Measurements from ENCODE around the gene TPH1.
A peak's percentile ranks its signal among the peaks of the same experiment; 100 is the strongest.
"Not testable (repeated sequence)": the region's sequence is repeated elsewhere in the genome, so short reads cannot be mapped to it uniquely, and the experiment has no call there.

TPH1 gene

GRCh38 chr11:18022419-18022818, 23.6 kb downstream of the TPH1 start:
- no peak for DNase-seq (ENCODE audit: low read depth)

GRCh38 chr11:18019650-18020049, 26.4 kb downstream of the TPH1 start:
- DNase-seq (ENCODE audit: low read depth), result no peak

GRCh38 chr11:18016789-18017188, 29.3 kb downstream of the TPH1 start:
- no peak for DNase-seq (ENCODE audit: low read depth)

- DNase-seq (ENCODE audit: low read depth), result no peak
Observed at GRCh38 chr11:18014876-18015275, 31.2 kb downstream of the TPH1 start.

- DNase-seq (ENCODE audit: low read depth), result no peak
Observed at GRCh38 chr11:18013790-18014507, 32.1 kb downstream of the TPH1 start.

- peak; percentile 83 for DNase-seq (ENCODE audit: low read depth)
Observed at GRCh38 chr11:18012906-18013781, 32.9 kb downstream of the TPH1 start, which contains the start of gene SERGEF. Gene SERGEF (minus strand): TSS chr11:18013047. CDS start chr11:18013010, 37 bp downstream.

GRCh38 chr11:18012122-18012905, 33.8 kb downstream of the TPH1 start:
- no peak for DNase-seq (ENCODE audit: low read depth)

- DNase-seq (ENCODE audit: low read depth), result no peak
Observed at GRCh38 chr11:18011633-18012032, 34.4 kb downstream of the TPH1 start.

- DNase-seq (ENCODE audit: low read depth), result no peak
Observed at GRCh38 chr11:18010977-18011586, 35.0 kb downstream of the TPH1 start.

- no peak for DNase-seq (ENCODE audit: low read depth)
Observed at GRCh38 chr11:18010121-18010670, 35.9 kb downstream of the TPH1 start.

GRCh38 chr11:18005376-18006129, 40.5 kb downstream of the TPH1 start:
- DNase-seq (ENCODE audit: low read depth), result no peak

GRCh38 chr11:18001191-18001590, 44.9 kb downstream of the TPH1 start:
- DNase-seq (ENCODE audit: low read depth), result no peak

GRCh38 chr11:18000760-18001159, 45.3 kb downstream of the TPH1 start:
- no peak for DNase-seq (ENCODE audit: low read depth)

- DNase-seq (ENCODE audit: low read depth), result not testable (repeated sequence)
Observed at GRCh38 chr11:18000128-18000527, 45.9 kb downstream of the TPH1 start.

Data from stimulated activated CD4-positive, alpha-beta T cell treated with anti-CD3 and anti-CD28 coated beads, Interleukin-2, amount 100 ng/mL, for 4 hours (primary cell).